Measurements from ENCODE around the gene ESRRG.

The ESRRG gene

DNA sequence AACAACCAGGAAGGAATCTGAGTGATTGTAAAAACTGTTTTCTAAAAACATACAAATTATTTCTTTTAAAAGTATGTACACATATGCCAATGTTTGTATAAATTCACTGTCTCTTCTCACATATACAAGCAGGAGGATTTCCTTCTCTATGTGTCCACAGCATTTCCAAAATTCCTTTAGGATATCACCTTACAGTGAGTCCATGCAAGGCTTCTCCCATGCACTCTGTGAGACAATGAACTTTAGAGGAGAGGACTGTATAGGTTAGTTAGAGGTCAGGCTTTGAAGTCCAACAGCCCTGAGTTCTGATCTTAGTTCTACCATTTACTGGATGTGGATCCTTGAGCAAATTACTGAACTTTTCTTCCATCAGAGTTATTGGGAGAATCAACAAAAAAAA, 265.9 kb downstream of the ESRRG start:
- no peak for DNase-seq (ENCODE audit: low read depth in 2 of 3, low spot score in 2 of 3)

GRCh38 chr1:216456682-216457081, 266.5 kb downstream of the ESRRG start:
- no peak for DNase-seq (ENCODE audit: low read depth in 2 of 3, low spot score in 2 of 3)

DNA sequence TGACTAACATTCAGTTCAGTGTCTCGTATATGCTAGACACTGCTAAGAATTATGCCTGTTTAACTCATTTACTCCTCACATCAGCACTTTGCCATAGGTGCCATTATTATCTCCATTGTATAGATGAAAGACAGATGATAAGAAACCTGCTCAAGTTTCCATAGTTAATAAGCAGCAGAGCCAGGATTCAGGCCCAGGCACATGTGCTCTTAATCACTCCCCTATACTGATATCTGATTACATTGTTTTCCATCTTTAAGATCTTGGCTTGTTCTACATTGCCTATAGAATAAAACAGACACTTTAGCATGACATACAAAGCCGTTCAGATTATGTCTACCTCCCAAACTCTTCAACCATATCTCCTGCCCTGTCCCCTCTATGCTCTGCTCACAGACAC, 269.5 kb downstream of the ESRRG start:
- no peak for DNase-seq (ENCODE audit: low read depth in 2 of 3, low spot score in 2 of 3)
